ENCODE data around the gene SNX6.
"Not testable (repeated sequence)": the region's sequence is repeated elsewhere in the genome, so short reads cannot be mapped to it uniquely, and the experiment has no call there.

SNX6 gene

GRCh38 chr14:34554540-34555250 lies 75.3 kb downstream of the SNX6 start:
- no peak for DNase-seq (ENCODE audit: extremely low spot score)
- ChIA-PET POLR2A (interaction anchor here (0.9 to 1.1 kb wide), 4 partner anchors 94 to 849 kb away, joined by 3 to 4 read pairs (median 3); partner anchors contain the start of gene NFKBIA), CTCF (interaction anchor here (0.6 to 1.2 kb wide), 5 partner anchors 96 to 851 kb away, joined by 3 to 4 read pairs (median 3); no protein-coding TSS in a partner anchor)
- TF ChIP-seq ELF4 (IDR thresholded peaks at IDR 0.05) (no peak), SUZ12 (IDR thresholded peaks at IDR 0.05) (no peak), ARNT (IDR thresholded peaks at IDR 0.05) (no peak), TARDBP (IDR thresholded peaks at IDR 0.05) (no peak), HDGF (IDR thresholded peaks at IDR 0.05; ENCODE audit: borderline replicate concordance) (no peak), LEF1 (IDR thresholded peaks at IDR 0.05; ENCODE audit: borderline replicate concordance) (no peak), CTBP1 (IDR thresholded peaks at IDR 0.05; ENCODE audit: borderline replicate concordance) (no peak), PKNOX1 (IDR thresholded peaks at IDR 0.05) (no peak), SP1 (IDR thresholded peaks at IDR 0.05) (no peak), FOXA1 (IDR thresholded peaks at IDR 0.05) (no peak), L3MBTL2 (conservative IDR thresholded peaks at IDR 0.05) (no peak), FOXM1 (IDR thresholded peaks at IDR 0.05; ENCODE audit: borderline replicate concordance) (no peak)

- DNase-seq (ENCODE audit: extremely low spot score); POLR2A ChIA-PET; CTCF ChIA-PET: not testable (repeated sequence)
Observed at GRCh38 chr14:34549276-34549966, 80.5 kb downstream of the SNX6 start.

GRCh38 chr14:34548472-34548981 lies 81.4 kb downstream of the SNX6 start:
- CTCF ChIA-PET = interaction anchor here (1.0 kb wide), 1 partner anchor 575 kb away, joined by 4 read pairs; no protein-coding TSS in a partner anchor
- TF ChIP-seq SUZ12 (IDR thresholded peaks at IDR 0.05) = no peak
- TF ChIP-seq HDGF (IDR thresholded peaks at IDR 0.05; ENCODE audit: borderline replicate concordance) = no peak
- no peak for TF ChIP-seq ZNF384 (IDR thresholded peaks at IDR 0.05)
- no peak for TF ChIP-seq NFRKB (IDR thresholded peaks at IDR 0.05)
- no peak for TF ChIP-seq LEF1 (IDR thresholded peaks at IDR 0.05; ENCODE audit: borderline replicate concordance)
- no peak for TF ChIP-seq FOXM1 (IDR thresholded peaks at IDR 0.05; ENCODE audit: borderline replicate concordance)
- POLR2A ChIA-PET = interaction anchor here (0.6 kb wide), 1 partner anchor 68 kb away, joined by 3 read pairs; no protein-coding TSS in a partner anchor
- DNase-seq (ENCODE audit: extremely low spot score) = no peak

- CTCF ChIA-PET, POLR2A ChIA-PET: not testable (repeated sequence)
Observed at GRCh38 chr14:34547136-34547520, 82.8 kb downstream of the SNX6 start.

GRCh38 chr14:34546272-34547135 lies 83.4 kb downstream of the SNX6 start:
- CTCF ChIA-PET; DNase-seq (ENCODE audit: extremely low spot score); POLR2A ChIA-PET: not testable (repeated sequence)

More at GRCh38 chr14:34547136-34547520, 82.8 kb downstream of the SNX6 start:
- not testable (repeated sequence) for DNase-seq (ENCODE audit: extremely low spot score)

- DNase-seq (ENCODE audit: extremely low spot score); POLR2A ChIA-PET: not testable (repeated sequence)
- CTCF ChIA-PET = interaction anchor here (0.5 kb wide), 1 partner anchor 175 kb away, joined by 3 read pairs; no protein-coding TSS in a partner anchor
Observed at GRCh38 chr14:34540181-34541059, 89.5 kb downstream of the SNX6 start.

GRCh38 chr14:34539407-34540180 lies 90.4 kb downstream of the SNX6 start, which contains the start of gene EAPP:
TSS of gene EAPP (minus strand) at chr14:34539701. CDS start at chr14:34539628, 73 bp downstream.
- ChIA-PET CTCF (interaction anchor here (0.5 kb wide), 1 partner anchor 175 kb away, joined by 3 read pairs; no protein-coding TSS in a partner anchor), POLR2A (no interaction called here)
- TF ChIP-seq SP1 (IDR thresholded peaks at IDR 0.05) (no peak), ELF4 (IDR thresholded peaks at IDR 0.05) (peak; percentile 68), HDGF (IDR thresholded peaks at IDR 0.05; ENCODE audit: borderline replicate concordance) (no peak), NFRKB (IDR thresholded peaks at IDR 0.05) (no peak), FOXK2 (IDR thresholded peaks at IDR 0.05) (peak; percentile 74; the same call in 1 of the 2 replicates), FOXA1 (IDR thresholded peaks at IDR 0.05) (no peak), ZNF384 (IDR thresholded peaks at IDR 0.05) (0 out of 2 replicates have a peak, but pooled peaks have one; percentile 21), PKNOX1 (IDR thresholded peaks at IDR 0.05) (no peak; the same call in 1 of the 2 replicates), BHLHE40 (IDR thresholded peaks at IDR 0.05; ENCODE audit: borderline replicate concordance) (no peak), FOXM1 (IDR thresholded peaks at IDR 0.05; ENCODE audit: borderline replicate concordance) (no peak), ARNT (IDR thresholded peaks at IDR 0.05) (no peak), LEF1 (IDR thresholded peaks at IDR 0.05; ENCODE audit: borderline replicate concordance) (no peak), L3MBTL2 (conservative IDR thresholded peaks at IDR 0.05) (peak; percentile 55; the same call in 1 of the 2 replicates), SUZ12 (IDR thresholded peaks at IDR 0.05) (no peak)
- DNase-seq (ENCODE audit: extremely low spot score) = peak; percentile 96
